HG03469 (cell line): Measurements from ENCODE around the gene FBXO44.
"Not testable (repeated sequence)": the region's sequence is repeated elsewhere in the genome, so short reads cannot be mapped to it uniquely, and the experiment has no call there.

ENCODE experiments used
- ATAC-seq: cut with Tn5 transposase; IDR thresholded peaks from one replicate; pipeline ENCODE4 v1.9.1; 2021; ENCODE audit warnings: mild to moderate bottlenecking, moderate library complexity, moderate number of reproducible peaks; ENCODE audit not compliant: unreplicated experiment

Gene FBXO44

GRCh38 chr1:11639372-11639771, 15.3 kb upstream of the FBXO44 start:
- ATAC-seq: no peak

- ATAC-seq: no peak
These were observed 14.6 kb upstream of the FBXO44 start for GRCh38 chr1:11640101-11640500.

- no peak for ATAC-seq
These were observed 13.7 kb upstream of the FBXO44 start for GRCh38 chr1:11640944-11641343.

GRCh38 chr1:11641776-11642305, 12.8 kb upstream of the FBXO44 start:
- no peak for ATAC-seq

- not testable (repeated sequence) for ATAC-seq
These were observed 12.2 kb upstream of the FBXO44 start for GRCh38 chr1:11642418-11643017.

- no peak for ATAC-seq
These were observed 10.9 kb upstream of the FBXO44 start for GRCh38 chr1:11643782-11644181.

- no peak for ATAC-seq
These were observed 9.4 kb upstream of the FBXO44 start for GRCh38 chr1:11645270-11645669.

- ATAC-seq: no peak
These were observed 8.9 kb upstream of the FBXO44 start for GRCh38 chr1:11645670-11646265.

- ATAC-seq: no peak
These were observed 8.4 kb upstream of the FBXO44 start for GRCh38 chr1:11646317-11646716.

- no peak for ATAC-seq
These were observed 7.3 kb upstream of the FBXO44 start for GRCh38 chr1:11647333-11647732.

GRCh38 chr1:11648039-11648438, 6.6 kb upstream of the FBXO44 start:
- no peak for ATAC-seq

- no peak for ATAC-seq
These were observed 5.9 kb upstream of the FBXO44 start for GRCh38 chr1:11648732-11649158.

GRCh38 chr1:11649237-11649623, 5.4 kb upstream of the FBXO44 start:
- no peak for ATAC-seq

GRCh38 chr1:11649624-11650330, 4.9 kb upstream of the FBXO44 start:
- ATAC-seq: no peak

GRCh38 chr1:11650331-11650991, 4.2 kb upstream of the FBXO44 start:
- ATAC-seq: no peak

- ATAC-seq: no peak
These were observed 3.7 kb upstream of the FBXO44 start for GRCh38 chr1:11651017-11651416.

- ATAC-seq: no peak
These were observed 2.4 kb upstream of the FBXO44 start for GRCh38 chr1:11652203-11652780.

GRCh38 chr1:11653101-11653860, 1.4 kb upstream of the FBXO44 start:
- no peak for ATAC-seq

- ATAC-seq: no peak
These were observed 878 bp upstream of the FBXO44 start for GRCh38 chr1:11653861-11654136.

GRCh38 chr1:11654939-11655808, 497 bp downstream of the FBXO44 start:
- ATAC-seq: no peak
